Measurements from ENCODE around the gene CRYL1. TPM values are rescaled to one million over a fixed set of nuclear protein-coding genes. Genes with fewer than 3 reads are reported as not detected.

CRYL1 gene
- total RNA-seq, 1 experiment from 2014 or later, result 3.0 TPM

DNA sequence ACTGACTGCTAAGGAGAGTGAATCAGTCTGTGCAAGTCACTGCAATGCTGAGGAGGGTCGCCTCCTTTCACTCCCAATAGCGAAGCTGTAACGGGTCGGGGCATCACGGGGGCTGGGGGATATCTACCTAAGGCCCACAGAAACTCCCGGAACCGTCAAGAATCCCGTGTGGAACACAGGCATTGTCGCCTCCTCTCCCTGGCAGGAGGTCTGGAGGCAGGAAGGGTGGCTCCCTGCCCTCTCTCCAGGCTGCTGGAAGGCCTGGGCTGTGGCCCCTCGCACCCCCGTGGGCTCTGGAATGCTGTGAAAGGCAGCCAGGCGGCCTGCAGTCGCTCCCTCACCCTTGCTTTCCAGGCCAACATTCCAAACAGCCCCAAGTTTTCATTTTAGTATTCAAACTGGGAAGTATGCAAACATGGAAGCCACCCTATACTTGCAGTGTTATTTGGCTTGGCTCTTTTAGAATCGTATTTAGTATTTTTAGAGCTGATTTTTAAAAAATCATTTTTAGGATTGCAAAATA is 109.4 kb downstream of the CRYL1 start:
- H3K27me3 ChIP-seq (ENCODE audit: low read length), result no peaks in the 10 kb centered on the region
- no peaks in the 10 kb centered on the region for H3K79me2 ChIP-seq (ENCODE audit: low read length)
- no peaks in the 10 kb centered on the region for H3K9me2 ChIP-seq (replicated peaks; ENCODE audit: insufficient read depth, low read length)
- no peaks in the 10 kb centered on the region for H3K4me1 ChIP-seq (ENCODE audit: low read length)
- no peak overlapping the region for H3K9ac ChIP-seq (ENCODE audit: low read length)
- no peaks in the 10 kb centered on the region for H3K9me3 ChIP-seq (ENCODE audit: low read length)
- H3K4me3 ChIP-seq (ENCODE audit: low read length), result no peak overlapping the region
- H2AFZ ChIP-seq (ENCODE audit: low read length), result no peak overlapping the region
- no peak for DNase-seq
- no peak overlapping the region for H3K27ac ChIP-seq (ENCODE audit: low read length)
- H3K4me2 ChIP-seq (ENCODE audit: low read depth, low read length, poor library complexity, severe bottlenecking), result no peak overlapping the region
- H4K20me1 ChIP-seq (ENCODE audit: insufficient read depth, low read depth, low read length), result no peaks in the 10 kb centered on the region
- H3K36me3 ChIP-seq (ENCODE audit: insufficient read depth, low read length), result no peaks in the 10 kb centered on the region

DNA sequence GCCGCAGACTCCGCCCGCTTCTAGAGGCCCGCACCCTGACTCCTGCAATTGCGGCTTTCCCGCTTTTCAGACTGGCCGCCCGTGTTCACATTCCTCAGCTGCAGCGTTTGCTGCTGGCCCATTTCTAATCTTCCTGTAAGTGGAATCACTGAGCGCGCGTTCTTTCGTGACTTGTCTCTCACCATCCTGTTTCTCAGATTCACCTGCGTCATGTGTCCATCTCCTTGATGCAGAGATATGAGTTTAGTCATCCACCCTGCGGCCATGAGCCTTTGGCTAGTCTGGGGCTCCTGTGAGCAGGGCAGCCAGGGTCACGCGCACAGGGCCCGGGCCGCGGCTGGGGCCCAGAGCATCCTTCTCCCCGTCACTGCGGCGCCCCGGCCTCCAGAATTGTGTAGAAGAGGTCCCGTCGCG is 110.0 kb downstream of the CRYL1 start:
- Histone ChIP-seq H3K27me3 (ENCODE audit: low read length) (no peaks in the 10 kb centered on the region), H3K36me3 (ENCODE audit: insufficient read depth, low read length) (no peaks in the 10 kb centered on the region), H3K27ac (ENCODE audit: low read length) (no peak overlapping the region), H3K9me3 (ENCODE audit: low read length) (no peaks in the 10 kb centered on the region), H3K4me2 (ENCODE audit: low read depth, low read length, poor library complexity, severe bottlenecking) (no peak overlapping the region), H3K4me1 (ENCODE audit: low read length) (no peaks in the 10 kb centered on the region), H2AFZ (ENCODE audit: low read length) (no peak overlapping the region), H3K9ac (ENCODE audit: low read length) (no peak overlapping the region), H3K9me2 (replicated peaks; ENCODE audit: insufficient read depth, low read length) (no peaks in the 10 kb centered on the region), H3K79me2 (ENCODE audit: low read length) (no peaks in the 10 kb centered on the region), H4K20me1 (ENCODE audit: insufficient read depth, low read depth, low read length) (no peaks in the 10 kb centered on the region), H3K4me3 (ENCODE audit: low read length) (no peak overlapping the region)
- DNase-seq, result no peak

- Histone ChIP-seq H3K9me3 (ENCODE audit: low read length) (no peaks in the 10 kb centered on the region), H3K9me2 (replicated peaks; ENCODE audit: insufficient read depth, low read length) (no peaks in the 10 kb centered on the region), H3K27ac (ENCODE audit: low read length) (no peak overlapping the region), H3K36me3 (ENCODE audit: insufficient read depth, low read length) (no peaks in the 10 kb centered on the region), H3K79me2 (ENCODE audit: low read length) (no peaks in the 10 kb centered on the region), H3K4me3 (ENCODE audit: low read length) (no peak overlapping the region), H3K4me1 (ENCODE audit: low read length) (no peaks in the 10 kb centered on the region), H3K4me2 (ENCODE audit: low read depth, low read length, poor library complexity, severe bottlenecking) (no peak overlapping the region), H3K9ac (ENCODE audit: low read length) (no peak overlapping the region), H4K20me1 (ENCODE audit: insufficient read depth, low read depth, low read length) (no peaks in the 10 kb centered on the region), H2AFZ (ENCODE audit: low read length) (no peak overlapping the region), H3K27me3 (ENCODE audit: low read length) (no peaks in the 10 kb centered on the region)
- DNase-seq, result no peak
Measured at GRCh38 chr13:20415306-20415679, 110.4 kb downstream of the CRYL1 start.

- H3K4me1 ChIP-seq (ENCODE audit: low read length), result no peaks in the 10 kb centered on the region
- no peak overlapping the region for H2AFZ ChIP-seq (ENCODE audit: low read length)
- no peaks in the 10 kb centered on the region for H3K9me3 ChIP-seq (ENCODE audit: low read length)
- no peak overlapping the region for H3K4me3 ChIP-seq (ENCODE audit: low read length)
- H3K79me2 ChIP-seq (ENCODE audit: low read length), result no peaks in the 10 kb centered on the region
- H3K36me3 ChIP-seq (ENCODE audit: insufficient read depth, low read length), result no peaks in the 10 kb centered on the region
- no peak overlapping the region for H3K27ac ChIP-seq (ENCODE audit: low read length)
- no peaks in the 10 kb centered on the region for H3K9me2 ChIP-seq (replicated peaks; ENCODE audit: insufficient read depth, low read length)
- no peak overlapping the region for H3K4me2 ChIP-seq (ENCODE audit: low read depth, low read length, poor library complexity, severe bottlenecking)
- H3K9ac ChIP-seq (ENCODE audit: low read length), result no peak overlapping the region
- H3K27me3 ChIP-seq (ENCODE audit: low read length), result no peaks in the 10 kb centered on the region
- DNase-seq, result no peak
- no peaks in the 10 kb centered on the region for H4K20me1 ChIP-seq (ENCODE audit: insufficient read depth, low read depth, low read length)
Measured at GRCh38 chr13:20414546-20415305, 110.9 kb downstream of the CRYL1 start.

DNA sequence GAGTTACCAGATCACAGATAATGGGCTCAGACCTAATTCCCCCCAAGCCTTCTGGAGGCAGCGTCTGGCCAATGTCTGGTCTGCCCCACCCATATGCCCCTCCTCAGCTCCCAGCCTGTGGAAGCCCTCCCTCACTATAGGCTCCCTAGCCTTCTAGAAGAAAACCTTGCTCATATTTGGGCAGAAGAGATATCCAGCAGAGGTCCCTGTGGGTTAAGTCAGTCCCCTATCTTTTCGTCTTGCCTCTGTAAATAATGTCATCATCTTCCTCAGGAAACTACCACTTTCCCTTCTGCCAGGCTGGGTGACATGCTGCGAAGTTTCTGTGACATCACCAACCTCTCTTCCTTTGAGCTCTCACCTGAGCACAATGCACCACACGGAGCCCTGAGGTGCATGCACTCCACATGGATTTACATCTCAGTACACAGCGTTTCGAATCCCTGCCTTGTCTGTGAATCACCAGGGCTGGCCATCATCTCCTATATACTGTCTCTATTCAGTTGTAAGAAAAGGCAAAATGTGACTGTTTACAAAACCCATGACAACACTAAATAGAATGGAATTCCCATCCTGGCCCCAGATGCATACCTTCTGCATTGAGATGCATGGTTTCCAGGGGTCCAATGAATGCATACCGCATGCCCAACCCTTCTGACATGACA is 112.8 kb downstream of the CRYL1 start:
- Histone ChIP-seq H2AFZ (ENCODE audit: low read length) (no peak overlapping the region), H3K4me3 (ENCODE audit: low read length) (no peak overlapping the region), H4K20me1 (ENCODE audit: insufficient read depth, low read depth, low read length) (no peaks in the 10 kb centered on the region), H3K36me3 (ENCODE audit: insufficient read depth, low read length) (no peaks in the 10 kb centered on the region), H3K4me2 (ENCODE audit: low read depth, low read length, poor library complexity, severe bottlenecking) (no peak overlapping the region), H3K9me2 (replicated peaks; ENCODE audit: insufficient read depth, low read length) (no peaks in the 10 kb centered on the region), H3K79me2 (ENCODE audit: low read length) (no peaks in the 10 kb centered on the region), H3K9ac (ENCODE audit: low read length) (no peak overlapping the region), H3K27ac (ENCODE audit: low read length) (no peak overlapping the region), H3K9me3 (ENCODE audit: low read length) (no peaks in the 10 kb centered on the region), H3K4me1 (ENCODE audit: low read length) (no peaks in the 10 kb centered on the region), H3K27me3 (ENCODE audit: low read length) (no peaks in the 10 kb centered on the region)
- DNase-seq, result no peak

DNA sequence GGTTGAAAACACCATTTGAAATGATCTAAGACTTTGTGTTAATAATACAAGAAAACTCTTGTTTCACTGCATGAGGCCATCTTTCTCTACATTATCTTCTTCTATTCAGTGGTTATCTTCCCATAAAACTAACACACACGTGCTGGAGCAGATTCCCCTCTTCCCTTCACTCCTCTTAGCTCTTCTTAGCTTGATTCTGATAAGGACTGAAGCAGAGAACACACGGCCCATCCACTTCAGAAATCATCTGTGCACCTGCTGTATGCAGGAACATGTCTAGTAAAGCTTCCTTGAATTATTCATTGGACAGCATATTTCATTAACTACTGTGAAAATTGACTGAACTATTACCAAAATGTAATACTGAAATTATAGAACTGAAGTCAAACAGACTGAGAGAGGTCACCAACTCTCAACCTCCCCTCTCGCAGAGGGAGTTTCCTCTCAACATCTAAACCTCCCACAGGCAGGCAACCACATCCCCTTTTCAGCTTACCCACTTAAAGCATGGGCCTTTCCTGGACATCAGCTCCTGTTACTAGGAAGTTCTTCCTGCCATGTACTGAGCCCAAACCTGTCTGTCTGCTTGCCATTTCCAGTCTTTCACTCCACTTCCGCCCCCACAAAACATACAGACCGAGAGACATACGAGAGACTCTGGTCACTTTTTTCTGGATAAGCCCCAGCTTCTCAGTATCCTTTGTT is 113.9 kb downstream of the CRYL1 start:
- Histone ChIP-seq H3K4me1 (ENCODE audit: low read length) (no peaks in the 10 kb centered on the region), H3K4me3 (ENCODE audit: low read length) (no peak overlapping the region), H3K9ac (ENCODE audit: low read length) (no peak overlapping the region), H3K79me2 (ENCODE audit: low read length) (no peaks in the 10 kb centered on the region), H3K4me2 (ENCODE audit: low read depth, low read length, poor library complexity, severe bottlenecking) (no peak overlapping the region), H2AFZ (ENCODE audit: low read length) (no peak overlapping the region), H3K9me2 (replicated peaks; ENCODE audit: insufficient read depth, low read length) (no peaks in the 10 kb centered on the region), H4K20me1 (ENCODE audit: insufficient read depth, low read depth, low read length) (no peaks in the 10 kb centered on the region), H3K36me3 (ENCODE audit: insufficient read depth, low read length) (no peaks in the 10 kb centered on the region), H3K27ac (ENCODE audit: low read length) (no peak overlapping the region), H3K27me3 (ENCODE audit: low read length) (no peaks in the 10 kb centered on the region), H3K9me3 (ENCODE audit: low read length) (no peaks in the 10 kb centered on the region)
- DNase-seq, result no peak

- Histone ChIP-seq H3K4me1 (ENCODE audit: low read length) (no peaks in the 10 kb centered on the region), H3K79me2 (ENCODE audit: low read length) (no peaks in the 10 kb centered on the region), H3K9ac (ENCODE audit: low read length) (no peak overlapping the region), H3K36me3 (ENCODE audit: insufficient read depth, low read length) (no peaks in the 10 kb centered on the region), H4K20me1 (ENCODE audit: insufficient read depth, low read depth, low read length) (no peaks in the 10 kb centered on the region), H3K27ac (ENCODE audit: low read length) (no peak overlapping the region), H3K27me3 (ENCODE audit: low read length) (no peaks in the 10 kb centered on the region), H3K4me3 (ENCODE audit: low read length) (no peak overlapping the region), H3K9me2 (replicated peaks; ENCODE audit: insufficient read depth, low read length) (no peaks in the 10 kb centered on the region), H3K4me2 (ENCODE audit: low read depth, low read length, poor library complexity, severe bottlenecking) (no peak overlapping the region), H2AFZ (ENCODE audit: low read length) (no peak overlapping the region), H3K9me3 (ENCODE audit: low read length) (no peaks in the 10 kb centered on the region)
- no peak for DNase-seq
Measured at GRCh38 chr13:20410726-20411125, 114.9 kb downstream of the CRYL1 start.

- Histone ChIP-seq H3K27ac (ENCODE audit: low read length) (no peak overlapping the region), H3K4me2 (ENCODE audit: low read depth, low read length, poor library complexity, severe bottlenecking) (no peak overlapping the region)
Measured at GRCh38 chr13:20408181-20408580, 117.5 kb downstream of the CRYL1 start.

More at GRCh38 chr13:20408181-20408580, 117.5 kb downstream of the CRYL1 start:
- Histone ChIP-seq H3K4me1 (ENCODE audit: low read length) (no peaks in the 10 kb centered on the region), H3K9me2 (replicated peaks; ENCODE audit: insufficient read depth, low read length) (no peaks in the 10 kb centered on the region), H3K9ac (ENCODE audit: low read length) (no peak overlapping the region), H3K79me2 (ENCODE audit: low read length) (no peaks in the 10 kb centered on the region), H4K20me1 (ENCODE audit: insufficient read depth, low read depth, low read length) (no peaks in the 10 kb centered on the region), H3K36me3 (ENCODE audit: insufficient read depth, low read length) (no peaks in the 10 kb centered on the region), H3K4me3 (ENCODE audit: low read length) (no peak overlapping the region), H3K9me3 (ENCODE audit: low read length) (no peaks in the 10 kb centered on the region), H2AFZ (ENCODE audit: low read length) (no peak overlapping the region), H3K27me3 (ENCODE audit: low read length) (no peaks in the 10 kb centered on the region)
- DNase-seq, result no peak

All from Karpas-422 (cell line).